ENCODE measurements around the gene TP73.

DNA sequence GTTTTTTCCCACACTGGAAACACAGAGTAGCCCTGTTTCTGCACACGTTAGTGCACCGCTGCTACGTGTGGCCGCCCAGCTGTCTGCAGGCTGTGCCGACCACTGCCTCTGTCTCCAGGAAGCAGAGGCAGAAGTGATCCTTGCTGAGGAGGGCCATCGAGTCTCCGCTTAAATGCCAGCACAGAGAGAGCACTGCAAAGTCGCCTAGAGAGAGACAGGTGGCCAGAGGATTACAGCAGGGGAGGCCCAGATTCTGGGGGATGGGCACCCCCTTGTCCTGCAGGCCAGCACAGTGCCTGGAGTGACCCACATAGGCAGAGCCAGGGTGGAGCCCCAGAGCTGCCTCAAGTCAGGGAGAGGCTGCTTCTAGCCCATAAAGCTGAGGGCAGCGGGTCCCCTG, 21.4 kb upstream of the TP73 start:
- no peak for TF ChIP-seq POLR2AphosphoS5 (IDR thresholded peaks at IDR 0.05; ENCODE audit: low read depth, low read length)
- TF ChIP-seq, protein P1, sequence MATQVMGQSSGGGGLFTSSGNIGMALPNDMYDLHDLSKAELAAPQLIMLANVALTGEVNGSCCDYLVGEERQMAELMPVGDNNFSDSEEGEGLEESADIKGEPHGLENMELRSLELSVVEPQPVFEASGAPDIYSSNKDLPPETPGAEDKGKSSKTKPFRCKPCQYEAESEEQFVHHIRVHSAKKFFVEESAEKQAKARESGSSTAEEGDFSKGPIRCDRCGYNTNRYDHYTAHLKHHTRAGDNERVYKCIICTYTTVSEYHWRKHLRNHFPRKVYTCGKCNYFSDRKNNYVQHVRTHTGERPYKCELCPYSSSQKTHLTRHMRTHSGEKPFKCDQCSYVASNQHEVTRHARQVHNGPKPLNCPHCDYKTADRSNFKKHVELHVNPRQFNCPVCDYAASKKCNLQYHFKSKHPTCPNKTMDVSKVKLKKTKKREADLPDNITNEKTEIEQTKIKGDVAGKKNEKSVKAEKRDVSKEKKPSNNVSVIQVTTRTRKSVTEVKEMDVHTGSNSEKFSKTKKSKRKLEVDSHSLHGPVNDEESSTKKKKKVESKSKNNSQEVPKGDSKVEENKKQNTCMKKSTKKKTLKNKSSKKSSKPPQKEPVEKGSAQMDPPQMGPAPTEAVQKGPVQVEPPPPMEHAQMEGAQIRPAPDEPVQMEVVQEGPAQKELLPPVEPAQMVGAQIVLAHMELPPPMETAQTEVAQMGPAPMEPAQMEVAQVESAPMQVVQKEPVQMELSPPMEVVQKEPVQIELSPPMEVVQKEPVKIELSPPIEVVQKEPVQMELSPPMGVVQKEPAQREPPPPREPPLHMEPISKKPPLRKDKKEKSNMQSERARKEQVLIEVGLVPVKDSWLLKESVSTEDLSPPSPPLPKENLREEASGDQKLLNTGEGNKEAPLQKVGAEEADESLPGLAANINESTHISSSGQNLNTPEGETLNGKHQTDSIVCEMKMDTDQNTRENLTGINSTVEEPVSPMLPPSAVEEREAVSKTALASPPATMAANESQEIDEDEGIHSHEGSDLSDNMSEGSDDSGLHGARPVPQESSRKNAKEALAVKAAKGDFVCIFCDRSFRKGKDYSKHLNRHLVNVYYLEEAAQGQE (IDR thresholded peaks at IDR 0.05; ENCODE audit: insufficient read depth in 1 of 2, low read depth in 2 of 2, low read length in 2 of 2), result no peak
- no peak for TF ChIP-seq TAF1 (IDR thresholded peaks at IDR 0.05; ENCODE audit: borderline replicate concordance, insufficient read depth, low read length)
